ENCODE measurements around the gene MIOX. TPM values are rescaled to one million over a fixed set of nuclear protein-coding genes. Genes with fewer than 3 reads are reported as not detected.

The MIOX gene
- total RNA-seq, 2 donors from 2014 or later = not detected

DNA sequence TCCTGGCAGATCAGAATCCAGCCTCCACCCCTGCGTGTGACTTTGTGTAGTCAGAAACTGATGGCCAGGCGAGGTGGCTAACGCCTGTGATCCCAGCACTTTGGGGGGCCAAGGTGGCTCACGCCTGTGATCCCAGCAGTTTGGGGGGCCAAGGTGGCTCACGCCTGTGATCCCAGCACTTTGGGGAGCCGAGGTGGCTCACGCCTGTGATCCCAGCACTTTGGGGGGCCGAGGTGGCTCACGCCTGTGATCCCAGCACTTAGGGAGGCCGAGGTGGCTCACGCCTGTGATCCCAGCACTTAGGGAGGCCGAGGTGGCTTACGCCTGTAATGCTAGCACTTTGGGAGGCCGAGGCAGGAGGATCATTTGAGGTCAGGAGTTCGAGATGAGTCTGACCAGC is 26.5 kb downstream of the MIOX start:
- Mint-ChIP-seq H3K27me3 (ENCODE audit: insufficient read depth) (no peaks in the 10 kb centered on the region), H3K36me3 (ENCODE audit: low read depth) (peaks cover 24% of the 10 kb centered on the region), H3K27ac (no peak overlapping the region), H3K4me3 (no peak overlapping the region), H3K4me1 (peaks cover 8% of the 10 kb centered on the region), H3K9me3 (no peaks in the 10 kb centered on the region)
- Histone ChIP-seq H3K9me3 (ENCODE audit: control insufficient read depth, low read length) (no peaks in the 10 kb centered on the region), H3K9ac (ENCODE audit: extremely low read depth, low read length, poor library complexity, severe bottlenecking) (no peak overlapping the region), H3K27ac (ENCODE audit: low read depth, low read length) (no peak overlapping the region), H3K4me3 (ENCODE audit: low read length) (no peak overlapping the region), H3K27me3 (ENCODE audit: control insufficient read depth, insufficient read depth, low read length, poor library complexity, severe bottlenecking) (no peaks in the 10 kb centered on the region), H3K36me3 (ENCODE audit: control insufficient read depth, insufficient read depth, low read length) (peaks cover 12% of the 10 kb centered on the region), H3K4me1 (ENCODE audit: control insufficient read depth, insufficient read depth, low read length) (peaks cover 8% of the 10 kb centered on the region)
- TF ChIP-seq, protein P1, sequence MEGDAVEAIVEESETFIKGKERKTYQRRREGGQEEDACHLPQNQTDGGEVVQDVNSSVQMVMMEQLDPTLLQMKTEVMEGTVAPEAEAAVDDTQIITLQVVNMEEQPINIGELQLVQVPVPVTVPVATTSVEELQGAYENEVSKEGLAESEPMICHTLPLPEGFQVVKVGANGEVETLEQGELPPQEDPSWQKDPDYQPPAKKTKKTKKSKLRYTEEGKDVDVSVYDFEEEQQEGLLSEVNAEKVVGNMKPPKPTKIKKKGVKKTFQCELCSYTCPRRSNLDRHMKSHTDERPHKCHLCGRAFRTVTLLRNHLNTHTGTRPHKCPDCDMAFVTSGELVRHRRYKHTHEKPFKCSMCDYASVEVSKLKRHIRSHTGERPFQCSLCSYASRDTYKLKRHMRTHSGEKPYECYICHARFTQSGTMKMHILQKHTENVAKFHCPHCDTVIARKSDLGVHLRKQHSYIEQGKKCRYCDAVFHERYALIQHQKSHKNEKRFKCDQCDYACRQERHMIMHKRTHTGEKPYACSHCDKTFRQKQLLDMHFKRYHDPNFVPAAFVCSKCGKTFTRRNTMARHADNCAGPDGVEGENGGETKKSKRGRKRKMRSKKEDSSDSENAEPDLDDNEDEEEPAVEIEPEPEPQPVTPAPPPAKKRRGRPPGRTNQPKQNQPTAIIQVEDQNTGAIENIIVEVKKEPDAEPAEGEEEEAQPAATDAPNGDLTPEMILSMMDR (conservative IDR thresholded peaks at IDR 0.05) = no peak
- DNase-seq = no peak
- WGBS, 2 experiments (ENCODE audit: insufficient coverage in 1 of 2, insufficient read length in 1 of 2) = 93 to 96% methylated on average over 9 to 15 of the region's 15 CpGs

DNA sequence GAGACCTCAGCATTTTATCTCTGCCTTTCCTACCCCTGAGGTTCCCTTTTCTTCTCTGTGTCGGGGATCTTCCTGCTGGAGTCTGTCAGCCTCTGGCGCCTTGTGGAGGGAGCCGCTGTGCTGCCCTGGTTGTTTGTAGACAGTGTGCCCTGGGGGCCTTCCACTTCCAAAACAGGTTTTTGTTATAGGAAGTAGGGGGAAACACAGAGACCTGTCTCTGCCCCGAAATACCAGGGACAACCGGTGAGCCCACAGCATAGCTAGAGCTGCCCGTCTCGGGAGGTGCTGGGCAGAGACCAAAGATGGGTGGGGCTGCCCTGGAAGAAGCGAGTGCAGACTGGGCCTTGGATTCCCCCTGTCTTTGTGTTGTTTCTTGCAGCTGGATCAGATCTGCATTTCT is 29.4 kb downstream of the MIOX start:
- WGBS, 2 experiments (ENCODE audit: insufficient coverage in 1 of 2, insufficient read length in 1 of 2) = 94 to 100% methylated on average over 2 to 8 of the region's 8 CpGs
- H3K27ac Mint-ChIP-seq = no peak overlapping the region
- no peaks in the 10 kb centered on the region for H3K4me1 ChIP-seq (ENCODE audit: control insufficient read depth, insufficient read depth, low read length)
- no peaks in the 10 kb centered on the region for H3K9me3 Mint-ChIP-seq
- no peaks in the 10 kb centered on the region for H3K27me3 ChIP-seq (ENCODE audit: control insufficient read depth, insufficient read depth, low read length, poor library complexity, severe bottlenecking)
- H3K36me3 ChIP-seq (ENCODE audit: control insufficient read depth, insufficient read depth, low read length) = peaks cover 23% of the 10 kb centered on the region
- H3K4me3 Mint-ChIP-seq = no peak overlapping the region
- no peak overlapping the region for H3K9ac ChIP-seq (ENCODE audit: extremely low read depth, low read length, poor library complexity, severe bottlenecking)
- no peaks in the 10 kb centered on the region for H3K4me1 Mint-ChIP-seq
- H3K4me3 ChIP-seq (ENCODE audit: low read length) = no peak overlapping the region
- TF ChIP-seq, protein P1 (conservative IDR thresholded peaks at IDR 0.05) = no peak
- H3K36me3 Mint-ChIP-seq (ENCODE audit: low read depth) = peaks cover 37% of the 10 kb centered on the region
- no peaks in the 10 kb centered on the region for H3K9me3 ChIP-seq (ENCODE audit: control insufficient read depth, low read length)
- no peak overlapping the region for H3K27ac ChIP-seq (ENCODE audit: low read depth, low read length)
- DNase-seq = no peak
- no peaks in the 10 kb centered on the region for H3K27me3 Mint-ChIP-seq (ENCODE audit: insufficient read depth)

DNA sequence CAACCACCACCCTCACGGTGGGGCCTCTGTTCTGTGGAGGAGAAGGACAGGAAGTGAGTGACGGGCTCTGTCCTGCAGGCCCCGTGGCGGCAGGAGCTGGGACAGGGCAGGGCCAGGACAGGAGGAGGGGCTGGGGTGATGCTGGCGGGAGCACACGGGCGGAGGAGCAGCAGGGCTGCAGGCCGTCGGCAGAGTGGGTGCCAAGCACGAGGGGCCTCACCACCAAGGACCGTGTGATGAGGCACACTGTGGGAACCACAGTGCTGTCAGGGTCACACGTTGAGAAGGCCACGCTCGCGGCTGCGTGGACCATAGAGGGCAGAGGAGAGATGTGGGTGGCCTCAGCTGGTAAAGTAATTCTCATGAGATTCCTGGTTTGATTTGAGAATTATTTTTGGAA is 30.2 kb downstream of the MIOX start:
- Histone ChIP-seq H3K4me1 (ENCODE audit: control insufficient read depth, insufficient read depth, low read length) (no peaks in the 10 kb centered on the region), H3K36me3 (ENCODE audit: control insufficient read depth, insufficient read depth, low read length) (peaks cover 27% of the 10 kb centered on the region), H3K9me3 (ENCODE audit: control insufficient read depth, low read length) (no peaks in the 10 kb centered on the region), H3K27me3 (ENCODE audit: control insufficient read depth, insufficient read depth, low read length, poor library complexity, severe bottlenecking) (no peaks in the 10 kb centered on the region), H3K27ac (ENCODE audit: low read depth, low read length) (no peak overlapping the region), H3K4me3 (ENCODE audit: low read length) (no peak overlapping the region), H3K9ac (ENCODE audit: extremely low read depth, low read length, poor library complexity, severe bottlenecking) (no peak overlapping the region)
- 91 to 95% methylated on average over 14 to 16 of the region's 16 CpGs for WGBS, 2 experiments (ENCODE audit: insufficient coverage in 1 of 2, insufficient read length in 1 of 2)
- H3K27me3 Mint-ChIP-seq (ENCODE audit: insufficient read depth) = no peaks in the 10 kb centered on the region
- no peak for DNase-seq
- peaks cover 38% of the 10 kb centered on the region for H3K36me3 Mint-ChIP-seq (ENCODE audit: low read depth)
- no peak overlapping the region for H3K27ac Mint-ChIP-seq
- H3K4me1 Mint-ChIP-seq = no peaks in the 10 kb centered on the region
- no peak overlapping the region for H3K4me3 Mint-ChIP-seq
- TF ChIP-seq, protein P1 (conservative IDR thresholded peaks at IDR 0.05) = no peak
- no peaks in the 10 kb centered on the region for H3K9me3 Mint-ChIP-seq

Data from endodermal cell (in vitro differentiated cells).